Loucy (cell line): ENCODE measurements around the gene RASGRP3.

Experiments
- H2AFZ ChIP-seq: fragments of 200-600 bp; sonication (generic); 2 replicates; pipeline ENCODE4 v1.6.0; 2016; ENCODE audit warnings: antibody characterized with exemption, mild to moderate bottlenecking, low read length, moderate library complexity
- H3F3A ChIP-seq: fragments of 200-600 bp; 2 replicates; pipeline ENCODE4 v1.6.0; 2016; ENCODE audit warnings: antibody characterized with exemption, low read depth, mild to moderate bottlenecking
- H3K27me3 ChIP-seq: fragments of 200-600 bp; sonication (generic); 2 replicates; pipeline ENCODE4 v1.6.1; 2014; ENCODE audit warnings: low read length, mild to moderate bottlenecking; ENCODE audit not compliant: insufficient read depth, poor library complexity, severe bottlenecking
- H3K36me3 ChIP-seq: fragments of 200-600 bp; sonication (generic); 2 replicates; pipeline ENCODE4 v1.6.1; 2016; ENCODE audit warnings: low read length; ENCODE audit not compliant: insufficient read depth
- H3K4me1 ChIP-seq: fragments of 200-600 bp; sonication (generic); 2 replicates; pipeline ENCODE4 v1.5.1; 2014; ENCODE audit warnings: low read length, mild to moderate bottlenecking; ENCODE audit not compliant: insufficient read depth, poor library complexity, severe bottlenecking
- H3K4me2 ChIP-seq: fragments of 200-600 bp; sonication (generic); 2 replicates; pipeline ENCODE4 v1.6.0; 2014; ENCODE audit warnings: antibody characterized with exemption, low read length, low read depth, mild to moderate bottlenecking; ENCODE audit not compliant: poor library complexity, severe bottlenecking
- H3K4me3 ChIP-seq: fragments of 200-600 bp; sonication (generic); 2 replicates; pipeline ENCODE4 v1.5.1; 2014; ENCODE audit warnings: low read length, mild to moderate bottlenecking, mixed read lengths; ENCODE audit not compliant: poor library complexity, severe bottlenecking
- H3K79me2 ChIP-seq: fragments of 200-600 bp; sonication (generic); 2 replicates; pipeline ENCODE4 v1.6.1; 2014; ENCODE audit warnings: low read length; ENCODE audit not compliant: insufficient read depth
- H3K9ac ChIP-seq: fragments of 200-600 bp; sonication (generic); 2 replicates; pipeline ENCODE4 v1.6.0; 2014; ENCODE audit warnings: mild to moderate bottlenecking, low read depth, low read length, moderate library complexity; ENCODE audit not compliant: poor library complexity, severe bottlenecking
- H3K9me2 ChIP-seq: fragments of 200-600 bp; sonication (generic); replicated peaks from 2 replicates; pipeline ENCODE4 v1.6.1; 2016; ENCODE audit warnings: low read depth, low read length, mixed read lengths
- H3K9me3 ChIP-seq: fragments of 200-600 bp; sonication (generic); 2 replicates; pipeline ENCODE4 v1.6.1; 2014; ENCODE audit warnings: mild to moderate bottlenecking, antibody characterized with exemption, low read length, low read depth; ENCODE audit not compliant: insufficient read depth
- H4K20me1 ChIP-seq: fragments of 200-600 bp; sonication (generic); 2 replicates; pipeline ENCODE4 v1.6.0; 2014; ENCODE audit warnings: antibody characterized with exemption, low read length, mild to moderate bottlenecking; ENCODE audit not compliant: insufficient read depth, poor library complexity, severe bottlenecking
- EZH2phosphoT487 ChIP-seq: fragments of 200-600 bp; IDR thresholded peaks from 2 replicates; pipeline ENCODE4 v1.6.1; 2018; ENCODE audit warnings: antibody characterized with exemption, mild to moderate bottlenecking, moderate library complexity, borderline replicate concordance
- TF ChIP-seq, protein P1 (sequence below): fragments of 200-600 bp; sonication (generic); conservative IDR thresholded peaks from 2 replicates; pipeline ENCODE4 v1.5.1; 2014; ENCODE audit warnings: mild to moderate bottlenecking, antibody characterized with exemption, low read length

RASGRP3 gene

DNA sequence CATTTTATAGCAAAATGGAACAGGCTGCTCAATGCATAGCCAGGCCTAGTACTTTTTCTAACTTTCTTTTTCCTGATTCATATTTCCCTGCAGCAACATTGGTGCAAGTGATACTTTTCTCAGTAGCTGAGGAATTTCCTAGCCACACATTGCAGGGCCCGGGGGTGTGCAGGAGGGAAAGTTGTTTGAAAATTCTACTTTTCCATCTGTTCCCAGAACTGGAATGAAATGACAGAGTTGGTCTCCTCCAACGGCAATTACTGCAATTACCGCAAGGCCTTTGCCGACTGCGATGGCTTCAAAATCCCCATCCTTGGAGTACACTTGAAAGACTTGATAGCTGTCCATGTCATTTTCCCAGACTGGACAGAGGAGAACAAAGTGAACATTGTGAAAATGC, 50.5 kb downstream of the RASGRP3 start:
- H3K79me2 ChIP-seq = no peaks in the 10 kb centered on the region
- H3K4me1 ChIP-seq = peaks cover 20% of the 10 kb centered on the region
- no peaks in the 10 kb centered on the region for H3F3A ChIP-seq

GRCh38 chr2:33528441-33528950, 52.0 kb downstream of the RASGRP3 start:
- TF ChIP-seq, protein P1, sequence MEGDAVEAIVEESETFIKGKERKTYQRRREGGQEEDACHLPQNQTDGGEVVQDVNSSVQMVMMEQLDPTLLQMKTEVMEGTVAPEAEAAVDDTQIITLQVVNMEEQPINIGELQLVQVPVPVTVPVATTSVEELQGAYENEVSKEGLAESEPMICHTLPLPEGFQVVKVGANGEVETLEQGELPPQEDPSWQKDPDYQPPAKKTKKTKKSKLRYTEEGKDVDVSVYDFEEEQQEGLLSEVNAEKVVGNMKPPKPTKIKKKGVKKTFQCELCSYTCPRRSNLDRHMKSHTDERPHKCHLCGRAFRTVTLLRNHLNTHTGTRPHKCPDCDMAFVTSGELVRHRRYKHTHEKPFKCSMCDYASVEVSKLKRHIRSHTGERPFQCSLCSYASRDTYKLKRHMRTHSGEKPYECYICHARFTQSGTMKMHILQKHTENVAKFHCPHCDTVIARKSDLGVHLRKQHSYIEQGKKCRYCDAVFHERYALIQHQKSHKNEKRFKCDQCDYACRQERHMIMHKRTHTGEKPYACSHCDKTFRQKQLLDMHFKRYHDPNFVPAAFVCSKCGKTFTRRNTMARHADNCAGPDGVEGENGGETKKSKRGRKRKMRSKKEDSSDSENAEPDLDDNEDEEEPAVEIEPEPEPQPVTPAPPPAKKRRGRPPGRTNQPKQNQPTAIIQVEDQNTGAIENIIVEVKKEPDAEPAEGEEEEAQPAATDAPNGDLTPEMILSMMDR = no peak
- Histone ChIP-seq H2AFZ (peak overlapping the region; percentile 34), H3K9me2 (no peaks in the 10 kb centered on the region), H3K9ac (no peak overlapping the region), H3K9me3 (no peaks in the 10 kb centered on the region), H3K4me3 (no peak overlapping the region), H3K79me2 (no peaks in the 10 kb centered on the region), H3K36me3 (no peaks in the 10 kb centered on the region), H4K20me1 (no peaks in the 10 kb centered on the region), H3K4me2 (peak overlapping the region; percentile 13), H3F3A (no peaks in the 10 kb centered on the region), H3K4me1 (peaks cover 20% of the 10 kb centered on the region), H3K27me3 (no peaks in the 10 kb centered on the region)

More for the DNA sequence above, 50.5 kb downstream of the RASGRP3 start:
- H2AFZ ChIP-seq = 0 out of 2 replicates have a peak overlapping the region, but pooled peaks have one; percentile 1
- TF ChIP-seq EZH2phosphoT487 = no peak
- TF ChIP-seq, protein P1 = no peak
- H3K27me3 ChIP-seq = no peaks in the 10 kb centered on the region
- no peaks in the 10 kb centered on the region for H3K9me2 ChIP-seq
- H3K4me3 ChIP-seq = no peak overlapping the region
- no peak overlapping the region for H3K4me2 ChIP-seq
- no peak overlapping the region for H3K9ac ChIP-seq
- no peaks in the 10 kb centered on the region for H3K36me3 ChIP-seq
- H3K9me3 ChIP-seq = no peaks in the 10 kb centered on the region
- no peaks in the 10 kb centered on the region for H4K20me1 ChIP-seq

- H3F3A ChIP-seq = no peaks in the 10 kb centered on the region
- H3K9ac ChIP-seq = no peak overlapping the region
- H2AFZ ChIP-seq = peak overlapping the region; percentile 57; the same call in 1 of the 2 replicates
- no peaks in the 10 kb centered on the region for H3K36me3 ChIP-seq
- H3K9me2 ChIP-seq = no peaks in the 10 kb centered on the region
- H3K9me3 ChIP-seq = no peaks in the 10 kb centered on the region
- no peaks in the 10 kb centered on the region for H4K20me1 ChIP-seq
- H3K4me3 ChIP-seq = no peak overlapping the region
- H3K4me2 ChIP-seq = no peak overlapping the region
- peaks cover 20% of the 10 kb centered on the region for H3K4me1 ChIP-seq
- no peak for TF ChIP-seq EZH2phosphoT487
- TF ChIP-seq, protein P1 = no peak
- H3K79me2 ChIP-seq = no peaks in the 10 kb centered on the region
- no peaks in the 10 kb centered on the region for H3K27me3 ChIP-seq
Observed at GRCh38 chr2:33529771-33530481, 53.5 kb downstream of the RASGRP3 start.
